ENCODE data around the gene CNTN2.

CNTN2 gene

GRCh38 chr1:205042911-205043806, at the start of gene CNTN2:
CNTN2 (plus strand) TSS chr1:205043212; CDS start chr1:205053186, 9,974 bp downstream.
- peak; percentile 69 for DNase-seq

GRCh38 chr1:204994086-204994862, 48.7 kb upstream of the CNTN2 start:
- DNase-seq: no peak

- no peak for DNase-seq
Observed at GRCh38 chr1:204996981-204997380, 46.0 kb upstream of the CNTN2 start.

GRCh38 chr1:204997591-204998355, 45.2 kb upstream of the CNTN2 start:
- DNase-seq: peak; percentile 62

- no peak for DNase-seq
Observed at GRCh38 chr1:205001162-205001561, 41.9 kb upstream of the CNTN2 start.

- no peak for DNase-seq
Observed at GRCh38 chr1:205002705-205003104, 40.3 kb upstream of the CNTN2 start.

GRCh38 chr1:205003358-205004131, 39.5 kb upstream of the CNTN2 start:
- no peak for DNase-seq

GRCh38 chr1:205004351-205004750, 38.7 kb upstream of the CNTN2 start:
- DNase-seq: no peak

GRCh38 chr1:205008896-205009295, 34.1 kb upstream of the CNTN2 start:
- DNase-seq: no peak

GRCh38 chr1:205009670-205010069, 33.3 kb upstream of the CNTN2 start:
- no peak for DNase-seq

GRCh38 chr1:205012391-205013140, 30.4 kb upstream of the CNTN2 start:
- DNase-seq: no peak

- DNase-seq: peak; percentile 71
Observed at GRCh38 chr1:205013683-205014367, 29.2 kb upstream of the CNTN2 start.

- no peak for DNase-seq
Observed at GRCh38 chr1:205014783-205015182, 28.2 kb upstream of the CNTN2 start.

GRCh38 chr1:205015241-205015640, 27.8 kb upstream of the CNTN2 start:
- DNase-seq: no peak

- DNase-seq: no peak
Observed at GRCh38 chr1:205016075-205016474, 26.9 kb upstream of the CNTN2 start.

- DNase-seq: no peak
Observed at GRCh38 chr1:205016584-205016983, 26.4 kb upstream of the CNTN2 start.

- no peak for DNase-seq
Observed at GRCh38 chr1:205017001-205017400, 26.0 kb upstream of the CNTN2 start.

GRCh38 chr1:205017766-205018165, 25.2 kb upstream of the CNTN2 start:
- no peak for DNase-seq

GRCh38 chr1:205018381-205018780, 24.6 kb upstream of the CNTN2 start:
- no peak for DNase-seq

- no peak for DNase-seq
Observed at GRCh38 chr1:205020466-205020865, 22.5 kb upstream of the CNTN2 start.

GRCh38 chr1:205024679-205025078, 18.3 kb upstream of the CNTN2 start:
- no peak for DNase-seq

Data from left hindlimb (tissue), 1 donor.